GM10847 (cell line): ENCODE measurements around the gene PEMT.

Source experiments
- POLR2A ChIP-seq: IDR thresholded peaks from 2 replicates; pipeline ENCODE4 v1.6.1; 2011; ENCODE audit not compliant: insufficient read length; ENCODE audit errors: extremely low read depth

PEMT gene

GRCh38 chr17:17467720-17468119 lies 123.8 kb downstream of the PEMT start:
- no peak for TF ChIP-seq POLR2A

- no peak for TF ChIP-seq POLR2A
These were observed 124.5 kb downstream of the PEMT start for GRCh38 chr17:17467016-17467415.

GRCh38 chr17:17466511-17466910 lies 125.0 kb downstream of the PEMT start:
- TF ChIP-seq POLR2A = no peak

DNA sequence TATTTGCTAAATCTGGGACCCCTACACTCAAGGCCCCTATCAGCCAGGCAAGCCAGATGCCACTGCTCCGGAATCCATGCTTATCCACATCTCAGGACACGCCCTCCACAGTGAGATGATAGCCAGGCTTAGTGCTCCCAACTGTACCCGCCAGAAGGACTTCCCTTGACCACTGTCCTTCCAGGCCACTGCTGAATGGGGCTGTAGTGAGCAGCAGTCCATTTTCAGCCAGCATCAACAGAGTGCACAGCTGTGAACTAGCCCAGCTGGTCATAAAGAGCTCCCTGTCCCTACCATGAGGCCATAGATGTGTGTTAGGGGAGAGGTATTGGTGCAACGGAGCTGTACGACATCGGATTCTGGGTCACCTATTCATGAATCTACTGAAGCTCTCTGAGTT lies 127.7 kb downstream of the PEMT start:
- no peak for TF ChIP-seq POLR2A

DNA sequence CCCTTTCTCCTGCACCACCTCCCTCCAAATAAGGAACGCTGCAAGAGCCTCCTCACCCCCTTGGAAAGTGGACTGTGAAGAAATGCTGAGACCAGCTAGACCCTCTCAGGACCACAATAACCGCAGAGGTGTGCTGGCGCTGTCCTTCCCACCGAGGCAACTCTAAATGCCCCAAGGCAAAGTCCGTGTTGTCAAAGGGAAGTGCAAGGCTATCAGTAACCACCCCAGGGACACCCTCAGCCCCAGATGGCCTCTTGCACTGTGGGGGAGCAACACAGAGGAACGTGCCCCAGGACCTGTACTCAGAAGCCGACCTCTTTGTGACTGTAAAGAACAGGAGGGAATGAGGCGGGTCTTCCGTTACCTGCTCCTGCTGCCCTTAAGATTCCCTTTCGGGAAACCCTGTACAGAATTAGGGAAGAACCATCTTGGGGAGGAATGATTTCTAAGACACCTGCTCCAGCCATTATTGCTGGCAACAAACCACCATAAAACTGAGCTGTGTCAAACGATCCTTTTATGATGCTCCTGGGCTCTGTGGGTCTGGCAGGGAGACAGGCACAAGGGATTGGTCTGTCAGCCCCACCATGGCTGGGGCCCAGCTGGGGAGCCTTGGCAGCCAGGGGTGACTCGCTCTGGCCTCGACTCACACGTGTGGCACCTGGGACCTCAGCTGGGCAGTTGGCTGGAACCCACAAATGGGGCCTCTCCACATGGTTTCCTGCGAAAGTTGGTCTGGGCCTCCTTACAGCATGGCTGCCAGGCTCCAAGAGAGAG lies 129.3 kb downstream of the PEMT start:
- no peak for TF ChIP-seq POLR2A

GRCh38 chr17:17460038-17460437 lies 131.5 kb downstream of the PEMT start:
- TF ChIP-seq POLR2A = no peak

- TF ChIP-seq POLR2A = no peak
These were observed 133.8 kb downstream of the PEMT start for GRCh38 chr17:17457680-17458079.

DNA sequence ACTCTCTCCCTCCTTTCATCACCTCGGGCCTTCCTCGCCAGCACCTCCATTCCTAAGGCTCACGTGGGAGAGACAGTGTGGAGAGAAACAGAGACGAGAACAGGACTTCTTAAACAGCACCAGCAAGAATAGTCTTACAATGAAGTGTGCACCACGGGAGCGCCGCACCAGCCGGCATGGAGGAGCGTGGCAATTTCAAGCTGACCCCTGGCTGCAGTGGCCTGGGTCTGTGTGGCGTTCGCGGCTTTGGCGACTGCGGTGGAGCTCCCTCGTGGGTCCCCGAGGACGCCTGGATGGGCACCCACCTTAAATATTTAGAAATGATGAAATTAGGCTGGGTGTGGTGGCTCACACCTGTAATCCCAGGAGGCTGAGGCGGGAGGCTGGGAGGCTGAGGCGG lies 135.3 kb downstream of the PEMT start:
- no peak for TF ChIP-seq POLR2A
